ENCODE measurements around the gene KLHL18.
"Not testable (repeated sequence)": the region's sequence is repeated elsewhere in the genome, so short reads cannot be mapped to it uniquely, and the experiment has no call there.

DNA sequence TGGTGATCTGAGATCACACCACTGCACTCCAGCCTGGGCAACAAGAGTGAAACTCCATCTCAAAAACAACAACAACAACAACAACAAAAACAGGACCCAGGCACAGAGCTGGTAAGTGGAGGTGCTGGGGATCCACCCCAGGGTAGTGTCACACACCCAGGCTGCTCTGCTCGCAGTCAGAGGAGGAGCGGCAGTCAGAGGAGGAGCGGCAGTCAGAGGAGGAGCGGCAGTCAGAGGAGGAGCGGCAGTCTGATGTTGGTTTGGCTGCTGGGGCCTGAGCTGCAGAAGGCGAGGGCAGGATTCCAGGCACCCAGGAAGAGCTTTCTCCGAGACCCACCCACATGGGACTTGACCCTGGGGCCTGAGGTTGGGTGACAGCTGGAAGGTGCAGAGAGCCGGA is 87.3 kb downstream of the KLHL18 start:
- not testable (repeated sequence) for TF ChIP-seq EZH2 (IDR thresholded peaks at IDR 0.05; ENCODE audit: insufficient read depth, poor library complexity, severe bottlenecking); EZH2phosphoT487 (IDR thresholded peaks at IDR 0.05; ENCODE audit: insufficient read depth, low read depth)
